ENCODE results near the gene IL23R. TPM values are rescaled to one million over a fixed set of nuclear protein-coding genes. Genes with fewer than 3 reads are reported as not detected.

IL23R gene
- total RNA-seq, 4 donors from 2014 or later = 2.0 to 4.3 TPM; not detected in 2

DNA sequence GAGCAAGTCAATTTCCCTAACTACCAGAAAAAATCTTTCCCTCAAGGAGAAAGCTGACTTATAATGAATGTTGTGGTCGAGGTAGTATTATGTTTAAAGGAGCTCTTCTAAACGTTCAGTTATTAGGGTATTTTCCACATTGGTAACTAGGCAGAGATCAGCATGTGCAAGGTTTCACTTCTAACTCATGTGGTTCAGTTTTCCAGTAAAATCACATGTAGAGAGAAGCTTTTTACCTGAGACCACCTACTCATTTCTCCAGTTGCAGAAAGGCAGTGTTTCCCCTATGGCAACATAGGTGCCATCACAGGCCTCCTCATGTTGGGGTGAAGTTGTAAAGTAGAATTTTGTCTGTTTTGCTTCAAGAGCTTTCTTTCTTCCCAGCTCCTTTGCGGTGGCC is 23.7 kb downstream of the IL23R start:
- 63 to 71% methylated on average over 3 of the region's 3 CpGs for WGBS, 2 donors (ENCODE audit: low coverage in 1 of 2)
- Histone ChIP-seq H3K36me3 (no peaks in the 10 kb centered on the region), H3K27ac (no peak overlapping the region), H3K27me3 (no peaks in the 10 kb centered on the region), H3K9me3 (no peaks in the 10 kb centered on the region), H3K4me3 (no peak overlapping the region), H3K4me1 (no peaks in the 10 kb centered on the region)
- in situ Hi-C loops (cut with MboI; ENCODE audit: low pct_ligation_motif_present in 1 of 4, low pct_unique_long_range_greater_than_20kb in 1 of 4, low sequenced_read_pairs in 3 of 4) = no loop called here
- intact Hi-C loops (cut with DNase I; ENCODE audit: low total_unique reads) = no loop called here
- no peak for DNase-seq
- TF ChIP-seq CTCF (IDR thresholded peaks at IDR 0.05) (no peak), POLR2A (IDR thresholded peaks at IDR 0.05) (no peak), POLR2AphosphoS5 (IDR thresholded peaks at IDR 0.05) (no peak)

- DNase-seq = no peak
- intact Hi-C loops (cut with DNase I; ENCODE audit: low total_unique reads) = no loop called here
- 67 to 76% methylated on average over 2 of the region's 2 CpGs for WGBS, 2 donors (ENCODE audit: low coverage in 1 of 2)
- Histone ChIP-seq H3K4me1 (no peaks in the 10 kb centered on the region), H3K9me3 (no peaks in the 10 kb centered on the region), H3K27ac (no peak overlapping the region), H3K36me3 (no peaks in the 10 kb centered on the region), H3K4me3 (no peak overlapping the region), H3K27me3 (no peaks in the 10 kb centered on the region)
- in situ Hi-C loops (cut with MboI; ENCODE audit: low pct_ligation_motif_present in 1 of 4, low pct_unique_long_range_greater_than_20kb in 1 of 4, low sequenced_read_pairs in 3 of 4) = no loop called here
- no peak for TF ChIP-seq EP300 (IDR thresholded peaks at IDR 0.05; ENCODE audit: low read depth)
- no peak for TF ChIP-seq CTCF (IDR thresholded peaks at IDR 0.05)
- no peak for TF ChIP-seq POLR2A (IDR thresholded peaks at IDR 0.05)
- no peak for TF ChIP-seq POLR2AphosphoS5 (IDR thresholded peaks at IDR 0.05)
Observed at GRCh38 chr1:67190410-67190809, 24.2 kb downstream of the IL23R start.

- no peaks in the 10 kb centered on the region for H3K27me3 ChIP-seq
- in situ Hi-C loops (cut with MboI; ENCODE audit: low pct_ligation_motif_present in 1 of 4, low pct_unique_long_range_greater_than_20kb in 1 of 4, low sequenced_read_pairs in 3 of 4) = no loop called here
- TF ChIP-seq POLR2A (IDR thresholded peaks at IDR 0.05) (no peak), EP300 (IDR thresholded peaks at IDR 0.05; ENCODE audit: low read depth) (no peak), CTCF (IDR thresholded peaks at IDR 0.05) (no peak), POLR2AphosphoS5 (IDR thresholded peaks at IDR 0.05) (no peak)
- no peak overlapping the region for H3K4me3 ChIP-seq
- H3K27ac ChIP-seq = no peak overlapping the region
- H3K9me3 ChIP-seq = no peaks in the 10 kb centered on the region
- WGBS, 2 donors (ENCODE audit: low coverage in 1 of 2) = 38 to 75% methylated on average over 2 of the region's 2 CpGs
- no peaks in the 10 kb centered on the region for H3K36me3 ChIP-seq
- intact Hi-C loops (cut with DNase I; ENCODE audit: low total_unique reads) = no loop called here
- DNase-seq = no peak
- H3K4me1 ChIP-seq = no peaks in the 10 kb centered on the region
Observed at GRCh38 chr1:67190942-67191341, 24.7 kb downstream of the IL23R start.

- in situ Hi-C loops (cut with MboI; ENCODE audit: low pct_ligation_motif_present in 1 of 4, low pct_unique_long_range_greater_than_20kb in 1 of 4, low sequenced_read_pairs in 3 of 4) = no loop called here
Observed at GRCh38 chr1:67191668-67192520, 25.6 kb downstream of the IL23R start.

More at GRCh38 chr1:67191668-67192520, 25.6 kb downstream of the IL23R start:
- intact Hi-C loops (cut with DNase I; ENCODE audit: low total_unique reads) = no loop called here
- Histone ChIP-seq H3K4me3 (no peak overlapping the region), H3K27me3 (no peaks in the 10 kb centered on the region), H3K4me1 (no peaks in the 10 kb centered on the region), H3K27ac (no peak overlapping the region), H3K9me3 (no peaks in the 10 kb centered on the region), H3K36me3 (no peaks in the 10 kb centered on the region)
- TF ChIP-seq EP300 (IDR thresholded peaks at IDR 0.05; ENCODE audit: low read depth) (no peak), POLR2AphosphoS5 (IDR thresholded peaks at IDR 0.05) (no peak), CTCF (IDR thresholded peaks at IDR 0.05) (no peak), POLR2A (IDR thresholded peaks at IDR 0.05) (no peak)
- DNase-seq = no peak
- WGBS, 2 donors (ENCODE audit: low coverage in 1 of 2) = 55 to 62% methylated on average over 2 of the region's 2 CpGs
